Choroid plexus epithelial cell (primary cell): Measurements from ENCODE around the gene RIPOR3.

Experiments used
- DNase-seq: peaks from one replicate; pipeline ENCODE4 v3.0.0-alpha.2; 2010; ENCODE audit warnings: low read depth
- H3K4me3 ChIP-seq: 2 replicates; pipeline ENCODE4 v1.5.1; 2011; ENCODE audit warnings: low read depth, mild to moderate bottlenecking, control low read depth, low read length, moderate library complexity
- TF ChIP-seq, protein P1 (sequence below): conservative IDR thresholded peaks from 2 replicates; pipeline ENCODE4 v1.5.1; 2011; ENCODE audit warnings: low read depth, mild to moderate bottlenecking, control low read depth, inconsistent platforms, low read length, moderate library complexity

Gene RIPOR3

GRCh38 chr20:50585214-50585613 is 106.1 kb downstream of the RIPOR3 start:
- TF ChIP-seq, protein P1, sequence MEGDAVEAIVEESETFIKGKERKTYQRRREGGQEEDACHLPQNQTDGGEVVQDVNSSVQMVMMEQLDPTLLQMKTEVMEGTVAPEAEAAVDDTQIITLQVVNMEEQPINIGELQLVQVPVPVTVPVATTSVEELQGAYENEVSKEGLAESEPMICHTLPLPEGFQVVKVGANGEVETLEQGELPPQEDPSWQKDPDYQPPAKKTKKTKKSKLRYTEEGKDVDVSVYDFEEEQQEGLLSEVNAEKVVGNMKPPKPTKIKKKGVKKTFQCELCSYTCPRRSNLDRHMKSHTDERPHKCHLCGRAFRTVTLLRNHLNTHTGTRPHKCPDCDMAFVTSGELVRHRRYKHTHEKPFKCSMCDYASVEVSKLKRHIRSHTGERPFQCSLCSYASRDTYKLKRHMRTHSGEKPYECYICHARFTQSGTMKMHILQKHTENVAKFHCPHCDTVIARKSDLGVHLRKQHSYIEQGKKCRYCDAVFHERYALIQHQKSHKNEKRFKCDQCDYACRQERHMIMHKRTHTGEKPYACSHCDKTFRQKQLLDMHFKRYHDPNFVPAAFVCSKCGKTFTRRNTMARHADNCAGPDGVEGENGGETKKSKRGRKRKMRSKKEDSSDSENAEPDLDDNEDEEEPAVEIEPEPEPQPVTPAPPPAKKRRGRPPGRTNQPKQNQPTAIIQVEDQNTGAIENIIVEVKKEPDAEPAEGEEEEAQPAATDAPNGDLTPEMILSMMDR, result no peak

DNA sequence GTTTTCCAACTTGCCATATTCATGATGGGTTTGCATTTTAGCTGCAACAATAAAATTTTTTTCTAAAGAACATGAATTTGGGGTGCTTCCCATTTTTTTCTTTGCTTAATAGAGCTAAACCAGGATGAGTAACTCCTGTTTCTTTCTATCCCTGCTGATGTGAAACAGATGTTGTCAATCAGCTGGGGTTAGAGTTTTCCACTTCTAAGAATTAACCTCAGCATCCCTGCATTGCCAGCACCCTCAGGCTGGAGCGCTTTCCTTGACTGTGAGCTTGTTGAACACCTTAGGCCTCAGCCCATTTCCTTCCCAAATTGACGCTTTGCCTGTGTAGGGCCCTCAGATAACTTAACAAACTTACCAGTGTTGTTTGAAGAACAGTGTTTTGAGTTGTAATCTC is 106.7 kb downstream of the RIPOR3 start:
- no peak for DNase-seq
- TF ChIP-seq, protein P1, result no peak
- H3K4me3 ChIP-seq, result no peak overlapping the region

More at GRCh38 chr20:50585214-50585613, 106.1 kb downstream of the RIPOR3 start:
- no peak overlapping the region for H3K4me3 ChIP-seq
- DNase-seq, result no peak

GRCh38 chr20:50583442-50584150 is 107.7 kb downstream of the RIPOR3 start:
- no peak overlapping the region for H3K4me3 ChIP-seq
- TF ChIP-seq, protein P1, result no peak
- no peak for DNase-seq

DNA sequence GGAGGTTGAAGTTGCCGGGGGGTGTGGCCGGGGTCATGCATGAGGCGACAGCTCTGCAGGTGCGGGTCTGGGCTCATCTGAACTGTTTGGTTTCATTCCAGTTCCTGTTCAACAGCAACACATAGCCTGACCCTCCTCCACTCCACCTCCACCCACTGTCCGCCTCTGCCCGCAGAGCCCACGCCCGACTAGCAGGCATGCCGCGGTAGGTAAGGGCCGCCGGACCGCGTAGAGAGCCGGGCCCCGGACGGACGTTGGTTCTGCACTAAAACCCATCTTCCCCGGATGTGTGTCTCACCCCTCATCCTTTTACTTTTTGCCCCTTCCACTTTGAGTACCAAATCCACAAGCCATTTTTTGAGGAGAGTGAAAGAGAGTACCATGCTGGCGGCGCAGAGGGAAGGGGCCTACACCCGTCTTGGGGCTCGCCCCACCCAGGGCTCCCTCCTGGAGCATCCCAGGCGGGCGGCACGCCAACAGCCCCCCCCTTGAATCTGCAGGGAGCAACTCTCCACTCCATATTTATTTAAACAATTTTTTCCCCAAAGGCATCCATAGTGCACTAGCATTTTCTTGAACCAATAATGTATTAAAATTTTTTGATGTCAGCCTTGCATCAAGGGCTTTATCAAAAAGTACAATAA is 108.6 kb downstream of the RIPOR3 start:
- TF ChIP-seq, protein P1, result no peak
- H3K4me3 ChIP-seq, result no peak overlapping the region
- DNase-seq, result no peak

DNA sequence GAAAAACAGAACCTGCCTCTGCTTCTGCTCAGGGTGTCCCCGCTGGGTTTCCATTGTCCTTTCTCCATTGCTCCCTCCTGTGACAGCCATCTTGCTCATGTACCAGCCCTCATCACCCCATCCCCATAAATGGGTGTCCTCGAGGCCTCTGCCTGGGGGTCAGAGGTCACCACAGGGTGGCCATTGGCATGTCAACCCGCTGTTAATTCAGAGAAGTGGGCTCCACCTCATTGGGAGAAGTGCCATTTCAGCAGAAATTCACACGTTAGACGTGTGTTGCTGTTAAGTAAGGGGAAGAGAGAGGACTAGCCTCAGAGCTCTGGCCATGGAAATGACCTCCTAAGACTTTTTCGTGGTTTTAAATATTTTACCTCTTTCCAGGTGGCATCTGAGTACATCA is 109.2 kb downstream of the RIPOR3 start:
- TF ChIP-seq, protein P1, result no peak
- H3K4me3 ChIP-seq, result no peak overlapping the region
- no peak for DNase-seq

DNA sequence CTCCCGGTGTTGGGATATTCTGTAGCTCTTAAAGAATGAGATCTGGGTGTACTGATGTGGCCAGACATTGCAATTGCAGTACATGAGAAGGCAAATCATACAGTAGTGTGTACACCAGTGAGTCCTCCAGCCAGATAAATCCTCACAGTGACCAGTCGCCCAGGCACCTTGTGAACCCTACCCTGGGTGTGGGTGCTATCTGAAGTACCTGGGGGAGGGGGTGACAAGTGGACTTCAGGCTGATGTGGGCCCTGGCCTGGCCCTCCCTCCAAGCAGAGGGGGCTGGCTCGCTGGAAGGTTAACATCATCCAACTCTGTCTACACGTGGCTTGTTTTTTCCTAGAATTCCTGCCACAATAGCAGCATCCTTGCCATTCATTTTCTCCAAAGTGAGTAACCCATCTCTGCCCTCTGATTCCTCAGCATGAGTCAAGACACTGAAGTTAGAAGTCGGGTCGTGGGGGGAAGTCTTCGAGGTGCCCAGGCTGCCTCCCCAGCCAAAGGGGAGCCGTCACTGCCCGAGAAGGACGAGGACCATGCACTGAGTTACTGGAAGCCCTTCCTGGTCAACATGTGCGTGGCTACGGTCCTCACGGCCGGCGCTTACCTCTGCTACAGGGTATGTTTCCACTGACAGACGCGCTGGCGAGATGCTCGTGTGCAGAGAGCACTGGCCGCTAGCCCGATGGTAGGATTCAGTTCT is 110.3 kb downstream of the RIPOR3 start:
- no peak overlapping the region for H3K4me3 ChIP-seq
- no peak for DNase-seq
- TF ChIP-seq, protein P1, result no peak
